Effector memory CD4-positive, alpha-beta T cell (primary cell): ENCODE measurements around the gene GTF3C2.
"Not testable (repeated sequence)": the region's sequence is repeated elsewhere in the genome, so short reads cannot be mapped to it uniquely, and the experiment has no call there.

Source experiments
- DNase-seq, 3 donors: peaks; one replicate each; pipeline ENCODE4 v3.0.0-alpha.2; 2020
- H3K27ac ChIP-seq: 2 replicates; pipeline ENCODE4 v1.7.0; 2013; ENCODE audit warnings: mild to moderate bottlenecking, low read length, moderate library complexity; ENCODE audit not compliant: insufficient read depth, poor library complexity, severe bottlenecking
- H3K27me3 ChIP-seq: replicated peaks from 2 replicates; pipeline ENCODE4 v1.7.0; 2013; ENCODE audit warnings: mild to moderate bottlenecking, low read length; ENCODE audit not compliant: insufficient read depth, control insufficient read depth, poor library complexity, severe bottlenecking
- H3K36me3 ChIP-seq: 2 replicates; pipeline ENCODE4 v1.7.0; 2013; ENCODE audit warnings: mild to moderate bottlenecking, low read length, moderate library complexity; ENCODE audit not compliant: control insufficient read depth, insufficient read depth
- H3K4me1 ChIP-seq: 2 replicates; pipeline ENCODE4 v1.7.0; 2013; ENCODE audit warnings: low read length, mild to moderate bottlenecking; ENCODE audit not compliant: control insufficient read depth, insufficient read depth, poor library complexity, severe bottlenecking
- H3K4me3 ChIP-seq: 2 replicates; pipeline ENCODE4 v1.7.0; 2013; ENCODE audit warnings: low read length, low read depth, mild to moderate bottlenecking; ENCODE audit not compliant: insufficient read depth, poor library complexity, severe bottlenecking
- H3K9me3 ChIP-seq: 2 replicates; pipeline ENCODE4 v1.7.0; 2013; ENCODE audit warnings: mild to moderate bottlenecking, low read length, moderate library complexity; ENCODE audit not compliant: control insufficient read depth

The GTF3C2 gene

GRCh38 chr2:27353386-27353761 lies 3.2 kb downstream of the GTF3C2 start:
- H3K4me1 ChIP-seq, result peaks cover 24% of the 10 kb centered on the region
- not testable (repeated sequence) for H3K27ac ChIP-seq

DNA sequence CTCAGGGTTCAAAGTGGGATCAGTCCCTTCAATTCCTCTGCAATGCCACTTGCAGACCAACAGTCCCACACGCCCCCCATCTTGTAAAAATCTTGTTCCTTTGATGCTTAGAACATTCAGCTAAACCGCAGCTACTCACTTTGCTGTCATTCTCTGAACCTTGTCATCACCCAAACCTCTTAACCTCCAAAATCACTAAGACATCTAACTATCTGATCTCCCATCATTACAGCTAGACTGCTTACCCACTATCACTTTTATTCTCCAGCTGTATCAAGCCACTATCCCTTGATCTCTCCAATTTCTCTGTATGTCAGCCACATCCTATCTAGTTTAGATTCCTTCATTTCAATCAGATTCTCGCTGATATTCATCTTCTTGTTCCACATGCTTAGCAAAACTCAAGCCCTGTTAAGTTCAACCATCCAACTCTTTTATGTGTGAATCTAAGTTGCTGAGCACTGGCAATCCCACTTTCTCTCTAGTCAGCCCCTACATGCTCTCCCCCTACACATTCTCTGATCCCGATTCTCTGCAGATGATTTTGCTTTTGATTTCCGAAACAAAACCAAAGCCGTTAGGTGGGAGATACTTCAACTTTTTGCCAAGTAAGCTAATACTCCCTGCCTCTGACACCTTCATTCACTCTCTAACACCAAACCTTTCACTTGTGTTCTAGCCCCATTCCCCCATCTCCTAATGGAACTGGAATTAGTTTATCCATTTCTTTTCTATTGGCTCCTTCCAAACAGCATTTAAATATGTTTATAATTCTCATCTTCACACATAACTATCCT lies 4.6 kb downstream of the GTF3C2 start:
- Histone ChIP-seq H3K36me3 (peaks cover 6% of the 10 kb centered on the region), H3K9me3 (no peaks in the 10 kb centered on the region), H3K4me3 (no peak overlapping the region), H3K27me3 (no peaks in the 10 kb centered on the region), H3K27ac (no peak overlapping the region), H3K4me1 (peaks cover 15% of the 10 kb centered on the region)
- DNase-seq, result no peak

More at GRCh38 chr2:27353386-27353761, 3.2 kb downstream of the GTF3C2 start:
- not testable (repeated sequence) for H3K27me3 ChIP-seq, DNase-seq, H3K36me3 ChIP-seq, H3K9me3 ChIP-seq, H3K4me3 ChIP-seq

DNA sequence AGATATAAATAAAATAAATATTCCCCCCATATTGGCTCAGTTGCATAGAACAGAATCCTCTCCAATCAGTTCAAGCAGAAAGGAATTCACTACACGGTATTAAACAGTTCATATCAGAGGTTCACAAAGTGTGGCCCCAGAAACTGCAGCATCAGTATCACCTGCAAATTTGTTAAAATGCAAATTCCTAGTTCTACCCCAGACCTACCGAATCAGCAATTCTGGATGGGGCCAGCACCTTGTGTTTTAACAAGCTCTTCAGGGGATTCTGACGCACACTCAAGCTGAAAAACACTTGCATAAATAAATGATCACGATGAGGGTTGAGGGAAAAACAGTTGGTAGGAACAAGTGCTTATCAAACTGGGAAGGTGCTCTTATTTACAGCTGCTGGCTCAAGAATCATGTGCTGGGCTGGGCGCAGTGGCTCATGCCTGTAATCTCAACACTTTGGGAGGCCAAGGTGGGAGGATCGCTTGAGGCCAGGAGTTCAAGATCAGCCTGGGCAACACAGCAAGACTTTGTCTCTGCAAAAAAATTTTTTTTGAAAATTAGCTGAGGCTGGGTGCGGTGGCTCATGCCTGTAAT lies 6.4 kb downstream of the GTF3C2 start:
- Histone ChIP-seq H3K9me3 (no peaks in the 10 kb centered on the region), H3K4me1 (peaks cover 11% of the 10 kb centered on the region), H3K36me3 (peaks cover 9% of the 10 kb centered on the region), H3K27ac (no peak overlapping the region), H3K4me3 (no peak overlapping the region), H3K27me3 (no peaks in the 10 kb centered on the region)
- DNase-seq, result no peak

GRCh38 chr2:27347641-27348040 lies 8.9 kb downstream of the GTF3C2 start:
- H3K9me3 ChIP-seq, result no peaks in the 10 kb centered on the region
- peaks cover 7% of the 10 kb centered on the region for H3K4me1 ChIP-seq
- no peaks in the 10 kb centered on the region for H3K27me3 ChIP-seq
- peaks cover 20% of the 10 kb centered on the region for H3K36me3 ChIP-seq
- no peak for DNase-seq
- no peak overlapping the region for H3K4me3 ChIP-seq
- no peak overlapping the region for H3K27ac ChIP-seq

DNA sequence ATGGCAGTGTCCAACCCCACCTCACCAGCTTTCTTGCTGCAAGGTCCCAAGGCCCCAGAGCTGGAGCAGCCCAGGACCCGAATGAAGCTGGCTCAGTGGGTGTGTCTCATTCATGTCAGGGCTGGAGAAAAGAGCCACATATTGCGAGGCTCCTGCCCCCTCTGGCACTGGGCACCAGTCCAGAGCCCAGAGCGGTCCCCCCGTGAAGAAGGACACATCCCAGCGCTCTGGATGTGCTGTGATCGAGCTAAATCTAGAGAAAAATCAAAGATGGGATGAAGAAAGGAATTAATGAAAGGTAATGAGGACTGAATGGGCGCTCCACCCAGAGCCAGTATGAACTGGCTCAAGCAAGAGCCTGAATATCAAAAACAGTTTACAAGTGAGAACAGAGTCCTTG lies 20.4 kb downstream of the GTF3C2 start:
- no peaks in the 10 kb centered on the region for H3K9me3 ChIP-seq
- no peak overlapping the region for H3K4me3 ChIP-seq
- no peaks in the 10 kb centered on the region for H3K27me3 ChIP-seq
- H3K36me3 ChIP-seq, result peaks cover 58% of the 10 kb centered on the region
- no peak overlapping the region for H3K27ac ChIP-seq
- no peak for DNase-seq
- no peaks in the 10 kb centered on the region for H3K4me1 ChIP-seq

DNA sequence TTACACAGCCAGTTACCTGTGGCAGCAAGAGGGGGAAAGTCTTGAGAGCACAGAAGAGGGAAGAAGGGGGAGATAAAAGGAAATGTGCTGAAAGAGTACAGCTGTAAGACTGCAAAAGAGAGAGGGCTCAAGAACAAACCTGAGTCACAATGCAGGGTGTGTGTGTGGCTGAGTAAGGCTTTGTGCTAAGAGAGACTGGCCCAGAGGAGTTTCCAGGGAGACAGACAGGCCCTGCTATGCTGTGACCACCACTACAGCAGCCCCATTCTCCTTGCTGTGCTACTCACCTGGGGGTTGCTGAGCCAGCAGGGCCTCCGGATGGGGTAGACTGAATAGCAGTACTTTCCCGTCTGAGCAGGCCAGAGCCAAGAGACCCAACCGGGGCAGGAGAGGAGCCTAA lies 21.3 kb downstream of the GTF3C2 start:
- Histone ChIP-seq H3K27ac (no peak overlapping the region), H3K27me3 (no peaks in the 10 kb centered on the region), H3K36me3 (peaks cover 55% of the 10 kb centered on the region), H3K4me1 (no peaks in the 10 kb centered on the region), H3K9me3 (no peaks in the 10 kb centered on the region), H3K4me3 (no peak overlapping the region)
- no peak for DNase-seq

GRCh38 chr2:27324720-27325119 lies 31.8 kb downstream of the GTF3C2 start:
- no peak for DNase-seq

DNA sequence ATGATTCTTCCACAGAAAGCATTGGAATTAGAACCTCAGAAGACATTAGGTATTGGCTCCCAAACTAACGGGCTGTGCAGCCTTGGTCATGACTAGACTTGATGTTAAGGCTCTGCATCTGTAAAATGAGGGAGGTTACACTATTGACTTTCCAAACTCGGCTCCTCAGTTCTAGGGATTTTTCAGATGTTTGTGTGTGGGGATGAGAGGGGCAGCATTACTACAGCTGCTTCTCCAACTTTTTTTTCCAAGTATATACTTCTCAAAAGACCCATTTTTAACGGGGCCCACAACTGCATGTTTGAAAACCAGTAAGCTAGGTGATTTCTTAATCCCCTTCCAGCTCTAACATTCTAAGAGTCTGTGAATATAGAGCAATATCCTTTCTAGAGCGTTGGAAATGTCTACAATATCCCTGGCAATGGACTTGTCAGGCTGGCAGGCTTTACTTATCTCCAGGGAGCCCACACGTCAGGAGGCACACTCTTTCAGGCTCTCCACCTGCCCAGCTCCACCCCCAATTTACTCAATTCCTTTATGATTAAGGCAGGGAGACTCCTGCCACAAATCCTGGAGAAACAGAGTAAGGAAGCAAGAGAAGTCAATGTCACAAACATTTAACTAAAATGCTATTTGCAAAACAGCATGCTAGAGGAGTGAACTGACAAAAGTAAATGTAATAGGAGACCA lies 32.8 kb downstream of the GTF3C2 start:
- Histone ChIP-seq H3K27me3 (no peaks in the 10 kb centered on the region), H3K27ac (peak overlapping the region; percentile 95), H3K9me3 (no peaks in the 10 kb centered on the region), H3K4me1 (peaks cover 13% of the 10 kb centered on the region), H3K36me3 (peaks cover 22% of the 10 kb centered on the region), H3K4me3 (peak overlapping the region; percentile 88)
- DNase-seq, result no peak

More at GRCh38 chr2:27324720-27325119, 31.8 kb downstream of the GTF3C2 start:
- Histone ChIP-seq H3K4me3 (no peak overlapping the region), H3K4me1 (peaks cover 13% of the 10 kb centered on the region), H3K9me3 (no peaks in the 10 kb centered on the region), H3K27ac (no peak overlapping the region), H3K27me3 (no peaks in the 10 kb centered on the region), H3K36me3 (peaks cover 30% of the 10 kb centered on the region)

DNA sequence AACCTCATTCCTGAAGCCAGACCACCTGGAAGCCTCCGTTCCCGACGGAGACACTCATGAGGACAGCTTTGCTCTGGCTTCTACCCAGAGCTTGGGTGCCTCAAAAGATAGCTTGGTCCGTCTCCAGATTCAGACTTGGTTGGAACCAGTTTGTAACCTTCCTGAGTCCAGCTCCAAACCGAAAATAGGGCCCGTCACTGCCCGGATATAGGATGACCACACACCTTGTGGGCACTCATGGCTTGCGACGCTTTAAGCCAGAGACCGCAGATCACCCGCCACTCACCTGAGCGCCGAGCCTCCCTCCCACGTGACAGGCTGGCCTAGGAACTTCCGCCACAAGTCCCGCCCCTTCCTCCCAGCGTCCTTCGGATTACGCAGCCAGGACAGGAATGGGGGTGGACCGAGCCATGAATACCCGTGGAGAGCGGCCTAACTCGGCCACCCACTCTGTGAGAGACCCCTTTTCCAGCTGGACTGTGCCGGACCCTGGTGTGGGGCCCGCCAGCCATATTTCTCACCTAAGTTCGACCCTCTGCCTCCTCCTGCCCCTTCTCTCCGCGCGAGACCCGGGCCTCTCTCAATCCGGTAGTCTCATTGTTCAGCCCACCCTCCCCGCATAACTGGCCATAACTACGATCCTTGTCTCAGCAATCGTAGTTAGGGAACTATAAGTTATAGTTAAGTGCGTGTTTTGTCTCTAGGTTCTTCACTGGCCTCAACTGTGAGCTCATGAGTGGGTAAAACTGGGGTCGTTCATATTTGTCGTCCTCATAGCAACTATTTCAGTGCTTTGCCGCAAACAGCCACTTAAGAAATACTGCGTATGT lies 33.6 kb downstream of the GTF3C2 start, which contains the start of gene MPV17:
Gene MPV17 (minus strand): TSS at position 332 of the 830 bp plus-strand sequence. CDS start 580 bp downstream, outside the sequence.
- peaks cover 15% of the 10 kb centered on the region for H3K36me3 ChIP-seq
- peak within 1 kb of the TSS; percentile 88 for H3K4me3 ChIP-seq
- no peaks in the 10 kb centered on the region for H3K9me3 ChIP-seq
- DNase-seq, result peak; percentile 71 to 80 (median 73)
- no peaks in the 10 kb centered on the region for H3K27me3 ChIP-seq
- H3K4me1 ChIP-seq, result peaks cover 13% of the 10 kb centered on the region
- H3K27ac ChIP-seq, result peak within 1 kb of the TSS; percentile 95
